ENCODE data around the gene CCDC126.
"Not testable (repeated sequence)": the region's sequence is repeated elsewhere in the genome, so short reads cannot be mapped to it uniquely, and the experiment has no call there.

Gene CCDC126

GRCh38 chr7:23597094-23598091 is at the start of gene CCDC126:
Gene CCDC126 (plus strand): TSS chr7:23597382. CDS start chr7:23611316, 13,934 bp downstream.
- TF ChIP-seq, protein P1, sequence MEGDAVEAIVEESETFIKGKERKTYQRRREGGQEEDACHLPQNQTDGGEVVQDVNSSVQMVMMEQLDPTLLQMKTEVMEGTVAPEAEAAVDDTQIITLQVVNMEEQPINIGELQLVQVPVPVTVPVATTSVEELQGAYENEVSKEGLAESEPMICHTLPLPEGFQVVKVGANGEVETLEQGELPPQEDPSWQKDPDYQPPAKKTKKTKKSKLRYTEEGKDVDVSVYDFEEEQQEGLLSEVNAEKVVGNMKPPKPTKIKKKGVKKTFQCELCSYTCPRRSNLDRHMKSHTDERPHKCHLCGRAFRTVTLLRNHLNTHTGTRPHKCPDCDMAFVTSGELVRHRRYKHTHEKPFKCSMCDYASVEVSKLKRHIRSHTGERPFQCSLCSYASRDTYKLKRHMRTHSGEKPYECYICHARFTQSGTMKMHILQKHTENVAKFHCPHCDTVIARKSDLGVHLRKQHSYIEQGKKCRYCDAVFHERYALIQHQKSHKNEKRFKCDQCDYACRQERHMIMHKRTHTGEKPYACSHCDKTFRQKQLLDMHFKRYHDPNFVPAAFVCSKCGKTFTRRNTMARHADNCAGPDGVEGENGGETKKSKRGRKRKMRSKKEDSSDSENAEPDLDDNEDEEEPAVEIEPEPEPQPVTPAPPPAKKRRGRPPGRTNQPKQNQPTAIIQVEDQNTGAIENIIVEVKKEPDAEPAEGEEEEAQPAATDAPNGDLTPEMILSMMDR (conservative IDR thresholded peaks at IDR 0.05; ENCODE audit: low read depth, low read length), result no peak
- peak; percentile 91 for DNase-seq (ENCODE audit: low read depth)
- H3K4me3 ChIP-seq (ENCODE audit: low read depth, low read length), result peak within 1 kb of the TSS; percentile 80

GRCh38 chr7:23547662-23548061 is 49.5 kb upstream of the CCDC126 start:
- H3K4me3 ChIP-seq (ENCODE audit: low read depth, low read length), result no peak overlapping the region
- no peak for DNase-seq (ENCODE audit: low read depth)
- TF ChIP-seq, protein P1 (conservative IDR thresholded peaks at IDR 0.05; ENCODE audit: low read depth, low read length), result no peak

DNA sequence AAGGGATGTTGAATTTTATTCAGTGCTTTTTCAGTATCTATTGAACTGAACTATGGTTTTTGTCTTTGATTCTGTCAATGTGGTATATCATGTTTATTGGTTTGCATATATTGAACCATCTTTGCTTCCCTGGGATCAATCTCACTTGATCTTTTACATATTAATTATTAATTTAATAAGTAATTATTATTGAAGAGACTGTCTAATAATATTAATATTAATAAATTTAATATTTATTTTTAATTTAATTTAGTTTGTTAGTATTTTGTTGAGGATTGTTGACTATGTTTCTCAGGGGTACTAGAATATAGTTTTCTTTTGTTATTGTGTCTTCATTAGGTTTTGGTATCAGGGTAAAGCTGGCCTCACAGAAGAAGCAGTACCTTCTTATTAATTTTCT is 38.9 kb upstream of the CCDC126 start:
- no peak overlapping the region for H3K4me3 ChIP-seq (ENCODE audit: low read depth, low read length)
- TF ChIP-seq, protein P1 (conservative IDR thresholded peaks at IDR 0.05; ENCODE audit: low read depth, low read length), result no peak
- no peak for DNase-seq (ENCODE audit: low read depth)

- TF ChIP-seq, protein P1 (conservative IDR thresholded peaks at IDR 0.05; ENCODE audit: low read depth, low read length), result peak; percentile 95
- H3K4me3 ChIP-seq (ENCODE audit: low read depth, low read length), result no peak overlapping the region
- peak; percentile 90 for DNase-seq (ENCODE audit: low read depth)
Observed at GRCh38 chr7:23570592-23571200, 26.5 kb upstream of the CCDC126 start.

- H3K4me3 ChIP-seq (ENCODE audit: low read depth, low read length); DNase-seq (ENCODE audit: low read depth): not testable (repeated sequence)
Observed at GRCh38 chr7:23581975-23582374, 15.2 kb upstream of the CCDC126 start.

DNA sequence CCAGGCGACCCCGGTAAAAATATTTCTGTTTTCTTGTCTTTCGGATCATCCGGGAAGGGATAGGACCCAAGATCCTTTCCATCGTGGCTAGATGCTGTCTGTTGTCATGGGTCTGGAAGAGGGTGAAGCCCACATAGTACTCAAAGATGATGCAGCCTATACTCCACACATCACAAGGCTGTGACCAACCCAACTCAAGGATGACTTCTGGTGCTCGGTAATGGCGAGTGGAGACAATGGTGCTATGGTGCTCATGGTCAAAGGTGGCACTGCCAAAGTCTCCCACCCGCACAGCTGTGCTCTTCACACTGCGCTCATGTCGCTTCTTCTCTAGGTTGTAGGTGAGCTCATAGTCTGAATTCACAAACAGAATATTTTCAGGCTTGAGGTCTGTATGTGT is 11.9 kb upstream of the CCDC126 start:
- not testable (repeated sequence) for DNase-seq (ENCODE audit: low read depth); H3K4me3 ChIP-seq (ENCODE audit: low read depth, low read length)

GRCh38 chr7:23586159-23586558 is 11.0 kb upstream of the CCDC126 start:
- no peak for DNase-seq (ENCODE audit: low read depth)
- TF ChIP-seq, protein P1 (conservative IDR thresholded peaks at IDR 0.05; ENCODE audit: low read depth, low read length), result no peak
- H3K4me3 ChIP-seq (ENCODE audit: low read depth, low read length), result no peak overlapping the region

Measured in choroid plexus epithelial cell (primary cell).